Thyroid gland (tissue), 4 donors: Measurements from ENCODE around the gene CACNA1A. TPM values are rescaled to one million over a fixed set of nuclear protein-coding genes. Genes with fewer than 3 reads are reported as not detected.

Experiments
- DNase-seq, 2 donors: peaks; one replicate each; pipeline ENCODE4 v3.0.0-alpha.2; 2019
- H3K27ac ChIP-seq, 3 donors: fragments of 200-600 bp; sonication (generic); 1 replicate in 2 of 3; 2 replicates in 1 of 3; pipeline ENCODE4 v1.5.1; 2016 to 2019; ENCODE audit warnings: mild to moderate bottlenecking in 1 of 3, moderate library complexity in 1 of 3
- H3K27me3 ChIP-seq: fragments of 200-600 bp; sonication (generic); one replicate; pipeline ENCODE4 v1.5.1; 2019
- H3K36me3 ChIP-seq, 2 donors: fragments of 200-600 bp; sonication (generic); one replicate each; pipeline ENCODE4 v1.5.1; 2016 to 2019
- H3K4me1 ChIP-seq, 2 donors: fragments of 200-600 bp; sonication (generic); one replicate each; pipeline ENCODE4 v1.5.1; 2017 to 2019
- H3K4me3 ChIP-seq, 3 donors: fragments of 200-600 bp; sonication (generic); replicated peaks in 1 of 3; 1 replicate in 2 of 3; 2 replicates in 1 of 3; pipeline ENCODE4 v1.5.1; 2016; ENCODE audit warnings: mild to moderate bottlenecking in 1 of 3
- H3K9me3 ChIP-seq: fragments of 200-600 bp; sonication (generic); one replicate; pipeline ENCODE4 v1.5.1; 2017
- CTCF ChIP-seq, 6 experiments: fragments of 200-600 bp in 3 of 6; fragments of 450-650 bp in 3 of 6; sonication (generic) in 3 of 6; IDR thresholded peaks; one replicate each; pipeline ENCODE4 v1.5.1; 2016 to 2019; ENCODE audit warnings: antibody characterized with exemption in 6 of 6, mild to moderate bottlenecking in 2 of 6, inconsistent platforms in 1 of 6, moderate library complexity in 1 of 6
- POLR2A ChIP-seq, 2 donors: fragments of 450-650 bp; IDR thresholded peaks; one replicate each; pipeline ENCODE4 v1.6.1; 2017; ENCODE audit warnings: antibody characterized with exemption in 2 of 2, mild to moderate bottlenecking in 2 of 2, moderate library complexity in 1 of 2
- WGBS, 2 donors: methylation state at CpG; one replicate each; pipeline ENCODE4 v1.1.5; 2017; 5-methylcytosine and 5-hydroxymethylcytosine counted together
- intact Hi-C: fragments of 100-400 bp; cut with DNase I; formaldehyde crosslinking; loops from one replicate; pipeline ENCODE4 v1.15.1; 2023
- total RNA-seq, 4 donors: library from RNA; depleted of rRNA; stranded (reverse); fragments of >200 nt; gene quantifications; one replicate each; pipeline ENCODE4 v1.2.3, GENCODE V29; 2016

The CACNA1A gene
- total RNA-seq, 4 donors from 2014 or later, result 0.27 to 2.5 (median 0.80) TPM

- Histone ChIP-seq H3K27ac (no peak overlapping the region), H3K4me1 (no peaks in the 10 kb centered on the region), H3K9me3 (no peaks in the 10 kb centered on the region), H3K4me3 (no peak overlapping the region), H3K27me3 (no peaks in the 10 kb centered on the region), H3K36me3 (no peaks in the 10 kb centered on the region)
- WGBS, 2 donors, result 84 to 86% methylated on average over 16 to 17 of the region's 26 CpGs
- TF ChIP-seq CTCF (IDR thresholded peaks at IDR 0.05), result no peak
- TF ChIP-seq POLR2A (IDR thresholded peaks at IDR 0.05), result no peak
- intact Hi-C loops, result no loop called here
- DNase-seq, result no peak
These were observed 280.1 kb downstream of the CACNA1A start for GRCh38 chr19:13225973-13226865.

- TF ChIP-seq CTCF (IDR thresholded peaks at IDR 0.05) (no peak), POLR2A (IDR thresholded peaks at IDR 0.05) (no peak)
- no peaks in the 10 kb centered on the region for H3K27me3 ChIP-seq
- no peaks in the 10 kb centered on the region for H3K9me3 ChIP-seq
- H3K4me3 ChIP-seq, result no peak overlapping the region
- no peaks in the 10 kb centered on the region for H3K4me1 ChIP-seq
- H3K36me3 ChIP-seq, result no peaks in the 10 kb centered on the region
- intact Hi-C loops, result no loop called here
- no peak for DNase-seq
- H3K27ac ChIP-seq, result no peak overlapping the region
- 63 to 77% methylated on average over 7 to 9 of the region's 9 CpGs for WGBS, 2 donors
These were observed 281.2 kb downstream of the CACNA1A start for GRCh38 chr19:13225085-13225484.

DNA sequence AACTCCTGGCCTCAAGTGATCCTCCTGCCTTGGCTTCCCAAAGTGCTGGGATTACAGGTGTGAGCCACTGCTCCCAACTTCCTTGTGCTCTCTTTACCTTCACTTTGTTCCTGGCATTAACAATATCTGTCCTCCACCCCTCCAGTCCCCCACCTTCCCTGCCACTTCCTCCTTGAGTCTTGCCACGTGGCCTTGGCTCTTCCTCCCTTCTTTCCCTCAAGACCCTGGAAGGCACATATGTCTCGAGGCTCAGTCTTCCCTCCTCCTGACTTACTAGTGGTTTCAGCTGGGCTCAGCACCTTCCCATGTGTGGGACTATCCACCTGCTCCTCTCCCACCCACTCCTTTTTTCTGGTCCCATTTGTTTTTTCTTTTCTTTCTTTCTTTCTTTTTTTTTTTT, 285.4 kb downstream of the CACNA1A start:
- DNase-seq, result no peak
- TF ChIP-seq CTCF (IDR thresholded peaks at IDR 0.05) (no peak), POLR2A (IDR thresholded peaks at IDR 0.05) (no peak)
- Histone ChIP-seq H3K27me3 (no peaks in the 10 kb centered on the region), H3K4me1 (no peaks in the 10 kb centered on the region), H3K27ac (no peak overlapping the region), H3K4me3 (no peak overlapping the region), H3K9me3 (no peaks in the 10 kb centered on the region), H3K36me3 (no peaks in the 10 kb centered on the region)
- intact Hi-C loops, result no loop called here
- WGBS, 2 donors, result 68 to 70% methylated on average over 2 of the region's 2 CpGs

GRCh38 chr19:13215572-13216380, 290.5 kb downstream of the CACNA1A start:
- Histone ChIP-seq H3K27ac (no peak overlapping the region), H3K36me3 (no peaks in the 10 kb centered on the region), H3K4me1 (no peaks in the 10 kb centered on the region), H3K4me3 (no peak overlapping the region), H3K9me3 (no peaks in the 10 kb centered on the region), H3K27me3 (no peaks in the 10 kb centered on the region)
- DNase-seq, result no peak
- TF ChIP-seq POLR2A (IDR thresholded peaks at IDR 0.05) (no peak), CTCF (IDR thresholded peaks at IDR 0.05) (no peak)
- intact Hi-C loops, result no loop called here
- WGBS, 2 donors, result 74 to 82% methylated on average over 19 of the region's 19 CpGs
